ENCODE results near the gene NAB2. TPM values are rescaled to one million over a fixed set of nuclear protein-coding genes. Genes with fewer than 3 reads are reported as not detected.
A peak's percentile ranks its signal among the peaks of the same experiment; 100 is the strongest.
"Not testable (repeated sequence)": the region's sequence is repeated elsewhere in the genome, so short reads cannot be mapped to it uniquely, and the experiment has no call there.

Gene NAB2, protein sequence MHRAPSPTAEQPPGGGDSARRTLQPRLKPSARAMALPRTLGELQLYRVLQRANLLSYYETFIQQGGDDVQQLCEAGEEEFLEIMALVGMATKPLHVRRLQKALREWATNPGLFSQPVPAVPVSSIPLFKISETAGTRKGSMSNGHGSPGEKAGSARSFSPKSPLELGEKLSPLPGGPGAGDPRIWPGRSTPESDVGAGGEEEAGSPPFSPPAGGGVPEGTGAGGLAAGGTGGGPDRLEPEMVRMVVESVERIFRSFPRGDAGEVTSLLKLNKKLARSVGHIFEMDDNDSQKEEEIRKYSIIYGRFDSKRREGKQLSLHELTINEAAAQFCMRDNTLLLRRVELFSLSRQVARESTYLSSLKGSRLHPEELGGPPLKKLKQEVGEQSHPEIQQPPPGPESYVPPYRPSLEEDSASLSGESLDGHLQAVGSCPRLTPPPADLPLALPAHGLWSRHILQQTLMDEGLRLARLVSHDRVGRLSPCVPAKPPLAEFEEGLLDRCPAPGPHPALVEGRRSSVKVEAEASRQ
- 10.3 TPM for total RNA-seq
- long read RNA-seq, transcript NAB2-201 (7 exons, 2,711 nt), result major isoform, 10 of 21 reads
- long read RNA-seq, partial matches to known transcripts, result 6 of 21 reads
- long read RNA-seq, other reads (novel, unspliced or antisense), result 1 of 21 reads

GRCh38 chr12:57088354-57089270 is at the start of gene NAB2:
Gene NAB2 (plus strand): TSS chr12:57089114. CDS start chr12:57089272, 158 bp downstream.
- peak; percentile 98 for DNase-seq
- peak; percentile 84 for ATAC-seq (ENCODE audit: poor library complexity)
- intact Hi-C loops (cut with DNase I), result no loop called here

DNA sequence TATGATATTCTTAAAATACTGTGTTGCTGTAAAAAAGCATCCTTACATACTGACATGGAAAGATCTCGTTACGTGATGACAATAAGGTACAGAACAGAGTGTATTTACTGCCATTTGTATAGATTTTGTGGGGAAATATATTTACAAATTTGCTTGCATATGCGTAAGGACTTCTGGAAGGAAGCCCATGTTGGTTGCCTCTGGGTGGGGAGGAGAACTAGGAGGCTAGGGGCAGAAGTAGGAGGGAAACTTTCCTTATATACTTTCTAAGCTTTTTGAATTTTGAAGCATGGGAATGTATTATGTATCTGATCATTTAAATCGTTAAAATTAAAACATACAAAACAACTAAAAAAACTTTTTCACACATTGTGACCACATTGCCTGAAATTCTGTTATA is 48.7 kb upstream of the NAB2 start:
- ATAC-seq (ENCODE audit: poor library complexity), result no peak
- DNase-seq, result no peak
- intact Hi-C loops (cut with DNase I), result no loop called here

- intact Hi-C loops (cut with DNase I), result no loop called here
- DNase-seq (no peak), ATAC-seq (ENCODE audit: poor library complexity) (no peak)
Observed at GRCh38 chr12:57040750-57041149, 48.2 kb upstream of the NAB2 start.

GRCh38 chr12:57042695-57043094 is 46.2 kb upstream of the NAB2 start:
- intact Hi-C loops (cut with DNase I), result no loop called here
- ATAC-seq (ENCODE audit: poor library complexity) (no peak), DNase-seq (no peak)

DNA sequence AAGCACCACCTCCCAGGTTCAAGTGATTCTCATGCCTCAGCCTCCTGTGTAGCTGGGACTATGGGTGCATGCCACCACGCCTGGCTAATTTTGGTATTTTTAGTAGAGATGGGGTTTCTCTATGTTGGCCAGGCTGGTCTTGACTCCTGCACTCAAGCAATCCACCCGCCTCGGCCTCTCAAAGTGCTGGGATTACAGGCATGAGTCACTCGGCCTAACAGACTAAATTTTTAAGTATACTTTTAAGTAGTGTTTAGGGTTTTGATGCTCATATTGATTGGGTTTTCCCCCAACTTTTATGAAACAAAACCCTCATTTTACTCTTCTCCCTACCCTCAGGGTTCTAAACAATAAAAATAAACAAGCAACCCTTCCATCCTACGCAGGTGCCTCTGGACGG is 44.4 kb upstream of the NAB2 start:
- ATAC-seq (ENCODE audit: poor library complexity), result no peak

DNA sequence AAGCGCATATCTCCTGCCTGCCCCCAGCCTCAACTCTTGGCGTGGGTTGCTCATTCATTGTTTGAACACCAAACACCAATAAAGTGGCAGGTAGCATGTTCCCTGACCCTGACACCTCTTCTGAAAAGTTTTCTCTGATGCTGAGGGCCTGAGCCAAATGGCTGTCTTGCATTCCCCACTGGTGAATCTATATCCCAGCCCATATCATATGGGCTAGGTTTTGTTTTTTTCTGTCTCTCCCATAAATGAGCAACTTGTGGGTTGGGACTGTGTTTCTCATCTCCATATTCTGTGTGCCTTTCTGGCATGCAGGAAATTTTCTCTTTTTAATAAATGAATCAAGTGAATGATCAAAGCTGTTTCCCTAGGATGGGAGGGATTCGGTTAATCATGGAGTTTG is 44.0 kb upstream of the NAB2 start:
- ATAC-seq (ENCODE audit: poor library complexity) (no peak), DNase-seq (no peak)
- intact Hi-C loops (cut with DNase I), result no loop called here

More for the DNA sequence above, 44.4 kb upstream of the NAB2 start:
- intact Hi-C loops (cut with DNase I), result no loop called here
- no peak for DNase-seq

DNA sequence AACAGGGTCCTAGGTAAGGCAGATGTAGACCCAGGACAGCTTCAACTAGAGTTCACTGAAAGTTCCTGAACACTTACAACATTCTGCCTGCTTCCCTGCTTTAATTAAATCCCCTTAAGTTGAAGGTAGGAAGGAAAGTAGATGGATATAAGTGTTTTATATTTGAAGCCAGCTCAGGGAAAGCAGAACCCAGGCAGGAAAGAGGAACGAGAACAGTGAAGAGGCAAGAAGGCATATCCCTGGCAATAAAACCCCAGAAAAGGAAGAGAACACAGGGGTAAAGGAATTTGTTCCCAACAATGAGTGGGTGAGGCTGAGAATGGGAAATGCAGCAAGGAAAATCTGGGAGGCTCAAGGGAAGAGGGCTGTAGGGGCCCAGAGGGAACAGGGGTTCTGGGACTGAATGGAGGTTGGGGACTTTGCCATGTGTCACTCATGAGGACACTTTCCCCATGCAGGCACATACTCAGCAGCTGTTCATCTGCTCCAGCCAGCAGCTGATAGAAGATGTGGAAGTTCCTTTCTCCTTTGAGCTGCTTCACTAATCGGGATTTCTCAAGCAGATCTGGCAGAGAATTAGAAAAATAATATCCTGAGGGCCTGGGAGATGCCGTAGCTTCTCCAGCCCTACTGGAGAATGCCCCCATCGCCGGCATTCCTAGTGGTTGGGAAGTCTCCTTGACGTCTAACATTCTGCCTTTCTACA is 42.7 kb upstream of the NAB2 start:
- intact Hi-C loops (cut with DNase I), result no loop called here
- ATAC-seq (ENCODE audit: poor library complexity), result peak; percentile 26
- no peak for DNase-seq

DNA sequence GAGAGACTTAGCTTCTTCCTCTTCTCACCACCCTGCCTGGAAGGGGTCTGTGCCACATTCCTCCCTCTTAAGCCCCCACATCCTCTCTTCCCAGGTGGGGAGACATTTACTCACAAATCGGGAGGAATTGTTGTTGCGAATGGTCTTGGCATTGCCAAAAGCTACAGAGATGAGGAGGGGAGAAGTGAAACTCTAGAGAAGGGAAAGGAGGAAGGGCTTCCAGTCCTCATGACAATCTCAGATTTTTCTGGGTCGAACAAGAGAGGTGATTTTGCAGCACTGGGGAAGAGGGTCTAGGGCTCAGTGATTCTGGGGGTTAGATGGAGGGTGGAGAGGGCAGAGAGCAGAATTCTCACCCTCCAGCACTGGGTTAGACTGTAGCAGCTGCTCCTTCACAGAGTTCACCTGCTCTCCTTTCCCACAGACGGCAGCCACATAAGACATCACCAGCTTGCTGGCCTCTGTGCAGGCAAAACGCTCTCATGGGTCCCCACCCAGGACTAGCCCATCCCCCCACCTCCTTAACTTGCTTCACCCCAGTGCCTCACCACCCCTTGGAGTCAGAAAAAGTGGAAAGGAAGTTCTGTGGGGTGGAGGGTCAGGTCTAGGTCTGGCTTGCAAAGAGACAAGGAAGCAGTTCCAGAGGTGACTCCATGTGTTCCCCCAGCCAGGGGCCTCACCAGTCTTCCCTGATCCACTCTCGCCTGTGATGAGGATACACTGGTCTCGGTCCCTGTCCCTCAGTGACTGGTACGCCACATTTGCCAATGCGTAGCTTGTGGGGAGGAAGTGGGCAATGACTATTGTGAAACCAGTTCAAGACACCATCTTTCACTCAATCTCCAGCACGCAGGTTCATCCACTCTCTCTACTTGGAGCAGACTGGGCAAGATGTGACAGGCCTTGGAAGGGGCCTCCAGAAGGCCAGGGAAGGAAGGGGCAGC is 41.7 kb upstream of the NAB2 start:
- intact Hi-C loops (cut with DNase I), result no loop called here
- DNase-seq, result no peak
- peak; percentile 52 for ATAC-seq (ENCODE audit: poor library complexity)

DNA sequence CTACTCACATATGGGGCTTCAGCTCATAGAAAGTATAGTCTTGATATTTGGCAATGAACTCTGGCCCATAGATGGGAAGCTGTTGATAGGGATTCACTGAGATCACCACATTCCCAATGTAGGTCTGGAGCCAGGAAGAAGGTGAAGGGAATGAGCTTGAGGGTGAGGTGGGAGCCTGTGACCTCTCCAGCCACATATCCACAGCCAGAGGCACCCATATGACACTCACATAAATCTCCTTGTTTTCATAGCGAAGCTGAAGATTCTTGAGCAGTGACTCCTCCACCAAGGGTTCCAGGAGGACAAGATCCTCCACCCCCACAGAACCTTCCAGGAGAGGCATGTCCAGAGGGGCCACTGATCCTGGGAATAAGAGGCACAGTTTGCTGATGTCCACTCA is 40.9 kb upstream of the NAB2 start:
- ATAC-seq (ENCODE audit: poor library complexity) (no peak), DNase-seq (no peak)
- intact Hi-C loops (cut with DNase I), result no loop called here

DNA sequence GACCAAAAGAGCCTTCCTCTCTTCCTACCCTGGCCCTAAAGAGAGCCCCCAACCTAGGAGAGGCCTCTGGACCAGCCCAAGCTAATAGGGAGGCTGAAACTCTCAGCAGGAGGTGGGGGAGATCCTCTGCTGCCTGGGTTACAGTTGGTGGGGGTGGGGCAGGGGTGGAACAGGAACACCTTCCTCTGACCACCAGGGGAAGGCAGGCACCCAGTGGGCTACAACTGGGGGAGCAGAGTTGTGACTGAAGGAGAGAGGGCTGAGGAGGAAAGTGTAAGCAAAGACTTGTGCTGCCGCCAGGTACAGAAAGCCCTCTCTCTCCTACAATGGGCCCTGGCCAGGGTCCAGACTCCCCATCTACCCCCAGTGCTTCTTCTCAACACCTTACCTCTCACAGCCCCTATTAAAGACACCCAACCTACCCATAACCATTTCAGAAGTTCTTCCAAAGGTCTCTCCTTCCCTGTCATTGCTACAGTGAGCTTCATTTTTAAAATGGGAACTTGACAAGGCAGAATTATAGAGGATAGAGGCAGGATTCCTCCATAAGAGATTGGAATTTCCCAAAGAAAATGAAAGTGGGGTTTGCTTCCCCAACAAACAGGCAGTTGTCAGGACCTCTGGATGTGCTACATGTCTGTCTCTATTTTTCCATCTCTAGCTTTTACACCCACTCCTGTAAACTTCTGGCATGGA is 40.3 kb upstream of the NAB2 start:
- DNase-seq, result no peak
- intact Hi-C loops (cut with DNase I), result no loop called here
- no peak for ATAC-seq (ENCODE audit: poor library complexity)

DNA sequence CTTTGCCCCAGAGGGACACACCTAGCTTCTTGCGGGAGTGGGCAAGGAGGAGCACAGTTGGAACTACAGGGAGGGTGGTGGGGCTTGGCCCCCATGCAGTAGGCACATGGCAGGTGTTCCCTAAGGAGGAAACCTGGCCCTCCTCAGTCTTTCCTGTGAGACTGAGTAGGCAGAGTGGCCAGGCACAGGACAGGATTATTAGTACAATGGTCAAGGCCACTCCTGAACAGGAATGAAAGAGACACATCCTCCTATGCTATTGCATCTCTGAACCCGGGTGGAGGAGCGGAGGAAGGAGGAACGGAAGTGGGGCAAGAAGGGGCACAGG is 39.8 kb upstream of the NAB2 start:
- intact Hi-C loops (cut with DNase I), result no loop called here
- no peak for ATAC-seq (ENCODE audit: poor library complexity)

DNA sequence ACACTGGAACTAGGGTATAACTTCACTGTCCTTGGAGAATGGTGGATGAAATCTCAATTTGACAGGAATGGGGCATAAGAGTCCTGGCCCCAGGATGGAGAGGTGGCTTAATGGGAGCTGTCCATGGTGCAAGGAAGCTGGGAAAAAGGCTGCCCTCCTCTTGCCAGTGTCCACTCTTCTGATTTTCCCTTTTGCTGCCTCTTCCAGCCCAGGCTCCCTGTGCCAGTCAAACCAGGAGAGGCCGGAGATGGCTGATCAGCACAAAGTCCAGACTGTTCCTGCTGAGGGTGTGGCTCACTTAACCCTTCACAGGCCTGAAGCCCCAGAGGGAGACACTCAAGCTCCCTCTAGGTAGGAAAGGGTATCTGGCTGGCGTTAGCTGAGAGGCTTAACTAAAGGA is 39.0 kb upstream of the NAB2 start, which contains the start of gene MYO1A:
MYO1A (minus strand) TSS at position 240 of the 400 bp plus-strand sequence. CDS start 1,806 bp downstream, outside the sequence.
- intact Hi-C loops (cut with DNase I), result no loop called here
- DNase-seq, result no peak
- no peak for ATAC-seq (ENCODE audit: poor library complexity)

More for the DNA sequence above, 39.8 kb upstream of the NAB2 start:
- no peak for DNase-seq

GRCh38 chr12:57051011-57051410 is 37.9 kb upstream of the NAB2 start:
- DNase-seq (no peak), ATAC-seq (ENCODE audit: poor library complexity) (no peak)
- intact Hi-C loops (cut with DNase I), result no loop called here

DNA sequence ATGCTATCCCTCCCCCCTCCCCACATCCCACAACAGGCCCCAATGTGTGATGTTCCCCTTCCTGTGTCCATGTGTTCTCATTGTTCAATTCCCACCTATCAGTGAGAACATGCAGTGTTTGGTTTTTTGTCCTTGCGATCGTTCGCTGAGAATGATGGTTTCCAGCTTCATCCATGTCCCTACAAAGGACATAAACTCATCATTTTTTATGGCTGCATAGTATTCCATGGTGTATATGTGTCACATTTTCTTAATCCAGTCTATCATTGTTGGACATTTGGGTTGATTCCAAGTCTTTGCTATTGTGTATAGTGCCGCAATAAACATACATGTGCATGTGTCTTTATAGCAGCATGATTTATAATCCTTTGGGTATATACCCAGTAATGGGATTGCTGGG is 35.8 kb upstream of the NAB2 start:
- intact Hi-C loops (cut with DNase I); DNase-seq: not testable (repeated sequence)

DNA sequence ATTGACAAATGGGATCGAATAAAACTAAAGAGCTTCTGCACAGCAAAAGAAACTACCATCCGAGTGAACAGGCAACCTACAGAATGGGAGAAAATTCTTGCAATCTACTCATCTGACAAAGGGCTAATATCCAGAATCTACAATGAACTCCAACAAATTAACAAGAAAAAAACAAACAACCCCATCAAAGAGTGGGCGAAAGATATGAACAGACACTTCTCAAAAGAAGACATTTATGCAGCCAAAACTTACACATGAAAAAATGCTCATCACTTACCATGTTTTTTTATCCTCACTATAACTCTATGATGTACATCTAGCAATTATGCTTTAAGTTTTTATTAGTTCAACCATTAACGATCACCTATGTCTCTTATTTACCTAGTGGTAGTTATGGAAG is 35.0 kb upstream of the NAB2 start:
- intact Hi-C loops (cut with DNase I); DNase-seq; ATAC-seq (ENCODE audit: poor library complexity): not testable (repeated sequence)

More for the DNA sequence above, 35.8 kb upstream of the NAB2 start:
- ATAC-seq (ENCODE audit: poor library complexity), result not testable (repeated sequence)

GRCh38 chr12:57055824-57056223 is 33.1 kb upstream of the NAB2 start:
- ATAC-seq (ENCODE audit: poor library complexity), result no peak
- DNase-seq, result no peak
- intact Hi-C loops (cut with DNase I), result no loop called here

All from Right ventricle myocardium superior (tissue), 1 donor.